Testis (tissue), 2 donors: ENCODE results near the gene DDB1.

Experiments
- POLR2A ChIP-seq: fragments of 450-650 bp; IDR thresholded peaks from one replicate; pipeline ENCODE4 v1.6.1; 2017; ENCODE audit warnings: antibody characterized with exemption, mild to moderate bottlenecking, moderate library complexity
- TF ChIP-seq, protein P1 (sequence below), 3 experiments: fragments of 450-650 bp in 2 of 3; fragments of 200-600 bp in 1 of 3; sonication (generic) in 1 of 3; IDR thresholded peaks; one replicate each; pipeline ENCODE4 v1.5.1; 2016 to 2019; ENCODE audit warnings: antibody characterized with exemption in 3 of 3, mild to moderate bottlenecking in 2 of 3, moderate library complexity in 1 of 3

DNA sequence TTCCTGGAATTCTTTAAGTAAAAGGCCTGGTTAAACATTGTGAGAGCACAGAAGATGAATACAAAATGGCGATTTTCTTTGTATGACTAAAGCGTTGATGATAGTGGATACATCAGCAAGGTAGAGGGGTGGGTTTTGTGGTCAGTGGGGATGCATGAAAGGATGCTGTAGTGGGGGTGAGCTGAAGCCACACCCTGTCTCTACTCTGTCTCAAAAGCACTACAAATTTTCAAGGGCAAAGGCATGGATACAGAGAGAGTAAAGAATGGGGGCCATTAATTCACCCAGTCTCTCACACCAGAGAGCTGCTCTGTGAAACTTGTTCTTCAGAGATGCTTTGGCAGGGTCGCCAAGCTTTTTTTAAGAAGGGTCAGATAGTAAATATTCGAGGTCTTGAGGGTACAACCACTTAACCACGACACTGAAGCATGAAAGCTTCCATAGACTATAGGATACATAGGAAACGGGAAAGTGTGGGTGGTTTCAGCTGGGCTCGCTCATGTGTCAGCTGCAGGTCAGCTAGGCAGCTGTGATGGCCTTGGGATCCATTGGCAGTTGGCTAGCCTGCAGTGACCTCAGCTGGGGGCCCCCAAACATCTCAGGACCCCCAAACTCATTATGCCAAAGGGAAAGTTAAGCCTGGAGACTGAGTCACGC lies 37.6 kb upstream of the DDB1 start:
- TF ChIP-seq, protein P1, sequence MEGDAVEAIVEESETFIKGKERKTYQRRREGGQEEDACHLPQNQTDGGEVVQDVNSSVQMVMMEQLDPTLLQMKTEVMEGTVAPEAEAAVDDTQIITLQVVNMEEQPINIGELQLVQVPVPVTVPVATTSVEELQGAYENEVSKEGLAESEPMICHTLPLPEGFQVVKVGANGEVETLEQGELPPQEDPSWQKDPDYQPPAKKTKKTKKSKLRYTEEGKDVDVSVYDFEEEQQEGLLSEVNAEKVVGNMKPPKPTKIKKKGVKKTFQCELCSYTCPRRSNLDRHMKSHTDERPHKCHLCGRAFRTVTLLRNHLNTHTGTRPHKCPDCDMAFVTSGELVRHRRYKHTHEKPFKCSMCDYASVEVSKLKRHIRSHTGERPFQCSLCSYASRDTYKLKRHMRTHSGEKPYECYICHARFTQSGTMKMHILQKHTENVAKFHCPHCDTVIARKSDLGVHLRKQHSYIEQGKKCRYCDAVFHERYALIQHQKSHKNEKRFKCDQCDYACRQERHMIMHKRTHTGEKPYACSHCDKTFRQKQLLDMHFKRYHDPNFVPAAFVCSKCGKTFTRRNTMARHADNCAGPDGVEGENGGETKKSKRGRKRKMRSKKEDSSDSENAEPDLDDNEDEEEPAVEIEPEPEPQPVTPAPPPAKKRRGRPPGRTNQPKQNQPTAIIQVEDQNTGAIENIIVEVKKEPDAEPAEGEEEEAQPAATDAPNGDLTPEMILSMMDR (IDR thresholded peaks at IDR 0.05) = no peak
- no peak for TF ChIP-seq POLR2A
